LNCAP (cell line): ENCODE measurements around the gene TEX29.

Experiments used
- CTCF ChIP-seq: fragments of 450-650 bp; IDR thresholded peaks from 2 replicates; pipeline ENCODE4 v1.5.1; 2017; ENCODE audit warnings: mild to moderate bottlenecking

Gene TEX29

GRCh38 chr13:111278743-111279652 lies 41.4 kb upstream of the TEX29 start:
- TF ChIP-seq CTCF = no peak

- TF ChIP-seq CTCF = no peak
Observed at GRCh38 chr13:111280226-111280625, 40.2 kb upstream of the TEX29 start.

GRCh38 chr13:111280681-111281585 lies 39.5 kb upstream of the TEX29 start:
- TF ChIP-seq CTCF = no peak

GRCh38 chr13:111281751-111282311 lies 38.6 kb upstream of the TEX29 start:
- TF ChIP-seq CTCF = no peak

- no peak for TF ChIP-seq CTCF
Observed at GRCh38 chr13:111282425-111282824, 38.0 kb upstream of the TEX29 start.

GRCh38 chr13:111282997-111283396 lies 37.4 kb upstream of the TEX29 start:
- TF ChIP-seq CTCF = no peak

- TF ChIP-seq CTCF = no peak
Observed at GRCh38 chr13:111283457-111283856, 37.0 kb upstream of the TEX29 start.
